Renal cortex interstitium (tissue), 11 donors: ENCODE measurements around the gene PLIN4. TPM values are rescaled to one million over a fixed set of nuclear protein-coding genes. Genes with fewer than 3 reads are reported as not detected.
"Not testable (repeated sequence)": the region's sequence is repeated elsewhere in the genome, so short reads cannot be mapped to it uniquely, and the experiment has no call there.

Source experiments
- DNase-seq, 11 donors: peaks; one replicate each; pipeline ENCODE4 v3.0.0-alpha.2; 2013; ENCODE audit warnings: low read depth in 9 of 11, low spot score in 4 of 11; ENCODE audit errors: extremely low read depth in 1 of 11
- polyA plus RNA-seq, 3 donors: library from polyadenylated mRNA; unstranded; fragments of 120-200 nt; gene quantifications; one replicate each; pipeline ENCODE4 v1.2.1, GENCODE V29; 2013; ENCODE audit not compliant: insufficient read length in 3 of 3

Gene PLIN4
- polyA plus RNA-seq, 3 donors: 0.70 to 1.5 (median 1.5) TPM

DNA sequence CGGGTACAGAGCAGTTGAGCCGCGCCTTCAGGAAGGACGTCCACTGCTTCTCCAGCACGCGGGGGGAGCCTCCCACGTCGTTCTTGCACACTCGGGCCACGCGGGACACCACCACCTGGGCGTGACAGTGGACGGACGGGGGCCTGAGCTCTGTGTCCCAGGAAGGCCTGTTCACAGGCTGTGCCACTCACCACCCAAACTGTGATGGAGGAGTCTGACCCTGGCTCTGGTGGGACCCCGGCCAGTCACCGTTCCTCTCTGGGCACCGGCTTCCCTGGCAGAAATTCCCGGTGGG lies 34.2 kb upstream of the PLIN4 start:
- no peak for DNase-seq

DNA sequence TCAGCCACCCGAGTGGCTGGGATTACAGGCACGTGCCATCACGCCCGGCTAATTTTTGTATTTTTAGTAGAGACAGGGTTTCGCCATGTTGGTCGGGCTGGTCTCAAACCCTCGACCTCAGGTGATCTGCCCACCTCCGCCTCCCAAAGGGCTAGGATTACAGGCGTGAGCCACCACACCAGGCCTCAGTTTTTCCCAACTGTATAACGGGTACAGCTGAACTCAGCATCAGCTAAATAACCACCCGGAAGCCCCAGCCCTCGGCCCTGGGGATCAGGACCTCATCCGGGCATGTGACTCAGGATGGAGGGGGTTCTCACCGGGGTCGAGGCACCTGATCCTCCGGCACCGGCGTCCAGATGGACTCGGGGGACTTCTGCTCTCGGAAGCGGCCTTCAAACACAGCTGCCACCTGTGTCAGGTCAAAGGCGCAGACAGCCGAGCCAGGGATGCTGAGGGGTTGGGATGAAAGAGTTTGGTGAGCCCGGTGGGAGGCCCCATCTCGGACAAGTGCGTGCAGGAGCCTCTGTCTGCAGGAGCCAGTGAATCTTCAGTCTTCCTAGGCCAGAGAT lies 32.3 kb upstream of the PLIN4 start:
- no peak for DNase-seq

DNA sequence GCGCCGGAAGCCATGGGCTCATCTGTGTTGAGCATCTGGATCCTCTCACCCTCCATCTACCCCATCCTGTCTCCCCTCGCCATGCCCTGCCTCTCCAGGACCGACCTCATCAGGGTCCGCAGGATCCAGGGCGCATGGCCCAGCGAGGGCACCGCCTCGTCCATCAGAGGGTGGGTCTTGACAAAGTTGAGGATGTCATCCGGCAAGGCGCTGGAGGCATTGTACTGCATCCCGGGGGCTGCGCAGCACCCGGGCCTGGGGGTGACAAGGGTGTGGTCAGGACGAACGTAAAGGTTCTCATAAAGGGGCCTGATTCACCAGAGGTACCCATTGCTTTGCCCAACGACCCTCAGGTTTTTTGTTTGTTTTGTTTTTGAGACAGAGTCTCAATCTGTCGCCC lies 31.7 kb upstream of the PLIN4 start:
- DNase-seq: no peak

DNA sequence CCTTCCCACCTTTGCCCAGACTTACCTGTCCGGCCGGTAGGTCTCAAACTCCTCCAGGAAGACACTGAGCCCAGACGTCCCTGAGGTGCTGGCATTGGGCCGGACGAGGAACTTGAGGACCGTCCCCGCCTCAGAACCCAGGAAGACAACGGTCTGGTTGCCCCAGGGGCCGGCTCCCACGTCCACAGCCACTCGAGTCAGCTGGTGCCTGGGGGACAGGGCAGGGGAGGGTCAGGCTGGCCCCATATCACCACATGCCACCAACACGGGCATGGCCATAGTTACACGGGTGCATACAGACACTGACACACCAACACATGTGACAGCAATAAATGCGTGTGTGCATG lies 29.9 kb upstream of the PLIN4 start:
- no peak for DNase-seq

DNA sequence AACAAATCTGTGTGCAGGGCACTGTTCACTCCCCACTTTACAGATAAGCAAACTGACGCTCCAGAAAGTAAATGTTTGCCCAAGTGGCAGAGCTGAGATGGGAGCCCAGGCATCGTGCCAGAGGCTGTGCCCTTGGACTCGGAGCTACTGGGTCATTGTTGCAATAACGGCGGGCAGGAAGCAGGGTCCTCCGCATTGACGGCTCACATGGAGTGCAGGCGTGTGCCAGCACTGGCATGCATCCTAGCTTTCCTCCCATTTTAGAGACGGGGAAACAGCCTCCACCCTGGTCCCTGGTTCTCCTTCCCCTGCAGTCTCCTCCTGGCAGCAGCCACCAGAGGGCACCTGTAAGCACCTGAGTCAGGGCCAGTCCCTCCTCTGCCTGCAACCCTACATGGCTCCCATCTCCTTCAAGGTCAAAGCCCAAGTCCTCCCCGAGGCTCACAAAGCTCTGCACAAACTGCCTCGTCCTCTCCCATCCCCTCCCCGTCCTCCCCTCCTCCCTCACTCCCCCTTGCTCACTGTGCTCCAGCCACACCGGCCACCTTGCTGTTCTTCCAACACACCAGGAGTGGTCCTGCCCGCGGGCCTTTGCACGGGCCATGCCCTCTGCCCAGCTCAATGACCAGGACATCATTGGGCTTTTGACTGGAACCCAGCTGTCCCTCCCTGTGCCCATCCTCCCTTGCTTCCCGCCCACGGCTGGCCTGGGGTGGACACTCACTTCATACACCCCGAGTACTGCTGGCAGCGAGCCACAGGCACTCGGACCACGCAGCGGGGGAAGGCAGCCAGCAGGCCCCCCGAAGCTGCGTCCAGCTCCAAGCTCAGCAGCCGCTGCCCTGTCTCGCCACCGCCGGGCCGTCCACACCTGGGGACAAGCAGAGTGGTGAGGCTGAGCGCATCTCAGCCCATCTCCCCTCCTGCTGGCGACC lies 29.3 kb upstream of the PLIN4 start:
- DNase-seq: no peak

DNA sequence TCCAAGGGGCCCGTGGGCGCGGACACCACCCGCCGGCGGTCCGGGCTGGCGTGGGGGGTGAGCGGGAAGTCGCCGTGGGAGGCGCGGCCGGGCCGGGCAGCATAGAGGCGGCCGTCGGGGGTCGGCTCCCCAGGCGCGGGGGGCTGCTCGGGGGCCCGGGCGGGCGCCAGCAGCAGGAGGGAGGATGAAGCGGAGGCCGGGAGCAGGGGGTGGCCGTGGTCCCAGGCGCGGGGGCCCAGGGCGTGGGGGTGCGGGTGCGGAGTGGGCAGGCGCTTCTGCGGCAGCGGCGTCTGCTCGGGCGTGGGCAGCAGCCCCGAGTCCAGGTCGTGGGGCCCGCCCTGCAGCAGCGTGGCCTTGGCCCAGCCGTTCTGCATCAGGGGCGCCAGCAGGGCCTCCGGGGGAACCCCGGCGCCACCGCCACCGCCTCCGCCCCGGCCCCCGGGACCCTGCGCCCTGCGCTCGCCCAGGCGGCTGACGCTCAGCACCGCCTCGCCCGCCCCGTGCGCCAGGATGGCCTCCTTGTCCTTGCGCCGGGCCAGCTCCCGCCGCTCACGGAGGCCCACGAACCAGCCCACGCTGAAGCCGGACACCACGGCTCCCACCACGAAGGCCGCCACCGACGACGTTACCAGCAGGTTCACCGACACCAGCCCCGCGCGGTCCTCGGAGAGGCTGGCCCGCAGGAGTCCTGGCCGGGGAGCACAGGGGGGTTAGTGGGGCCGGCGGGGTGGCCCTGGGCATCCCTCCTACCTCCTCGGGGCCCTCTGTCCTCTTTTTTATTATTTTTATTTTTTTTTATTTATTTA lies 25.8 kb upstream of the PLIN4 start:
- DNase-seq: no peak

DNA sequence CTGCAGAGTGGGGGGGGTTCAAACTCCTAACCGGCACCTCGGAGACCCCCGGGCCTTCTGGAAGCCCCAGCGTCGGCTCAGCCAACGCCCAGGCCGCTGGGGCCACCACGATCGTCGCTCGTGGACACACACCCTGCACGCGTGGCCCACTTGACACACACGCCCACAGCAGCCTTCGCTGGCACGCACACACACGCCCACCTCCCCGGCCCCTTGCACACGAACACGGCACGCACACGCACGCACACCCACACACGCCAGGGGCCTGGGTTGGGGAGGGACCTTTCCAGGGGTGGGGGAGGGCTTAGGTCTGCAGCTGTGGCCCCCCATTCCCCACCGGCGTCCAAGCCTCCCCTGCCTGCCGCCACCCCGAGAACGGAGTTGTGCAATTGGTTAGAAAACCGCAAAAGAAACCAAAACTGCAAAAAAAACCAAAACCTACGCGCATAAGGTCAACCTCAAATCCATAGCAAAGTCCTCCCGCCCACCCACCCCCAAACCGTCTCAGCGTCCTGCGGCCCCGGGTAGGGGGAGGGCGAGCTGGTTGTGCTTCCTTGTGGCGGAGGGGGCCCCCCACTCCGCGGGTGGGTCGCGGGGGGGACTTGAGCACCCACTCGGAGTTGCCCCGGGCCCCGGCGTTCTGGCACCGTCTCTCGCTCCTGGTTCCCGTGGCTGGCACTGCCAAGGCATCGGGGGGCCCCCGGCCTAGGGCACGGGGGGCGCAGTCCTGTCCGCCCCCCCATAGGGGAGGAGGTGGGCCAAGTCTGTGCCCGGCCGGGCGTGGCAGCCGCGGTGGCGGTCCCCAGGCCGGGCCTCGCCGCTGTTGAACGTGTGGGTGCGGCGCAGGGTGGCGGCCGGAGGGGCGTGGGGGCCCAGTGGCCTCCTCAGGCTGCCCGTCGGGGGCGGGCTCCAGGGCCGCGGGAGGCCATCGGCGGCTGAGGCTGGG lies 24.9 kb upstream of the PLIN4 start:
- no peak for DNase-seq

DNA sequence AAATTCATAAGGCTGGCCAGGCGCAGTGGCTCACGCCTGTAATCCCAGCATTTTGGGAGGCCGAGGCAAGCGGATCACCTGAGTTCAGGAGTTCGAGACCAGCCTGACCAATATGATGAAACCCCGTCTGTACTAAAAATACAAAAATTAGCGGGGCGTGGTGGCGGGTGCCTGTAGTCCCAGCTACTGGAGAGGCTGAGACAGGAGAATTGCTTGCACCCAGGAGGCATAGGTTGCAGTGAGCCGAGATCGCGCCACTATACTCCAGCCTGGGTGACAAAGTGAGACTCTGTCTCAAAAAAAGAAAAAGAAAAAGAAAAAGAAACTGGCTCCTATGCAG lies 23.5 kb upstream of the PLIN4 start:
- DNase-seq: not testable (repeated sequence)

DNA sequence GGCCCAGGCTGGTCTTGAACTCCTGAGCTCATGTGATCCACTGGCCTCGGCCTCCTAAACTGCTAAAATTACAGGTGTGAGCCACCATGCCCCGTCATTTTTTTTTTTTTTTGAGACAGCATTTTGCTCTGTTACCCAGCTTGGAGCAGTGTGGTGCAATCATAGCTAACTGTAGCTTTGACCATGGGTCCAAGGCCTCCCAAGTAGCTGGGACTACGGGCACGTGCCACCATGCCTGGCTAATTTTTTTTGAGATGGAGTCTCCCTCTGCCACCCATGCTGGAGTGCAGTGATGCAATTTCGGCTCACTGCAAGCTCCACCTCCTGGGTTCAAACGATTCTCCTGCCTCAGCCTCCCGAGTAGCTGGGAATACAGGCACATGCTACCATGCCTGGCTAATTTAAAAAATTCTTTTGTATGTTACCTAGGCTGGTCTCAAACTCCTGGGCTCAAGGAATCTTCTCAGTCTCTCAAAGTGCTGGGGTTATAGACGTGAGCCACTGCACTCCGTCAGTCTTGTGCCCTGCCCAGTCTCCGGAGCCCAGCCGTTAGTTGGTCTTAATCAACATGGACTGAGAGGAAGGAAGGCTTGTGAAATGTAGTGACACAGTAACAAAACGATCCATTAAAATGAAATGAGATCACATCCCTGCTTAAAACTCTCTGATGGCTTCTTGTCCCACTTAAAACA lies 23.0 kb upstream of the PLIN4 start:
- DNase-seq: no peak

DNA sequence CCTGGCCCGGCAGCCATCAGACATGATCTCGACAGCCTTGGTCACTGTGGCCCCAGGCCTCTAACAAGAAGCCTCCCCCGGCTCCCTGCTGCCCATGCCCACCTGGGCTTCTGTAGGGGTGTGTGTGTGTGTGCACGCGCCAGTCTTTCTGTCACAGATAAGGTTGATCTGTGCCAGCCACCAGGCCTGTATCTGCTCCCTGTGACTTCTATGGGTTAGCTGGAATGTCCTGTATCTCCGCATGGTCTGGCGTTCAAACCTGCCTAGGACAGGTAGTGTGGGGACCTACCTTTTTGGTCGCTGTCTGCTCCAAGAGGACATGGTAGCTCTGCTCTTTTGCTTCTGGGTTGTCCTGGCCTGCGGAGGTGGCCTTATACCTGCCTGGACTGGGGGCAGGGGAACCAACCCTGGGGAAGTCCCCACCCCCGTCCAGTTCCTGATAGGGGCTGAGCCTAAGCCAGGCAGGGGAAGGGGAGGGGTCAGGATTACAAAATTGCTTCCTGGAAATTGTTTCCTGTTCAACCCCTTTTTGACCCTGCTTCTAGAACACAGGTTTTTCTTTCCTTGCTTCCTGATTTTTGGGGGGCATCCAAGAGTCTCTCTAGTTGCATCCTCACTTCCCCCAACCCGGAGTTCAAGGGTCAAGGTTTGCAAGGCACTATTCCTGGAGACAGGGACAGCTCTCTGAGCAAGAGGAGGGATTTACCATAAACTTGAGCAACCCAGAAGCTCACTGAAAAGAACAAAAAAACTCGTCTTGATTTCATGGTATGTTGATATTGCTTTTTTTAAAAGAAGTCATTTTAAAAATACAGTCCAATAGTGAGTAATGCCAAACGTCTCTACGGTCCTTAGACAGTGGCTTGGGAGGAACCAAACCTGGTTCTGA lies 21.7 kb upstream of the PLIN4 start, which contains the start of gene LRG1:
Gene LRG1, minus strand, starts transcription at position 344 of the 889 bp plus-strand sequence. Its CDS starts 23 bp downstream, at position 321.
- DNase-seq: peak in 1 of 11 donors; percentile 17

DNA sequence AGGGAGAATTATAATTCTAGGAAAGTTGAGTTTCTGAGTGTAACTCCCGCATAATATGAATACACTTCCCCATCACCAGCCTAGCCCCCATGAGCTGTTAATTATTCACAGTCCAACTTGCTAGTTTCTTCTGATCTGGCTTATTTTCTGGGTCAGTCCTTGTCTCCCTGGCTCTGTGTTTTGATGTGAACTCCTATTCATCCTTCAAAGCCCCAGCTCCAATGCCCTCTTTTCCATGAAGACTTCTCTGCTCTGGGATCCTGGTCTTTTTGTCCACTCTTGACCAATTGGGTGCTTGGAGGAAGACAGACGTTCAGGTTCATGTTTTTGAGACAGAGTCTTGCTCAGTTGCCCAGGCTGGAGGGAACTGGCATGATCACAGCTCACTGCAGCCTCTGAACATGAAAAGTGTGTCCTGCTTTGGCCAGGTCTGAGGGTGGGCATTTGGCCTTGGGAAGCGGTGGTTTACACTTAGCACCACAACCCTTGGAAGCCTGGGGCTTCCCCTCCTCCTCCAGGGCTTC lies 20.9 kb upstream of the PLIN4 start:
- DNase-seq: no peak

DNA sequence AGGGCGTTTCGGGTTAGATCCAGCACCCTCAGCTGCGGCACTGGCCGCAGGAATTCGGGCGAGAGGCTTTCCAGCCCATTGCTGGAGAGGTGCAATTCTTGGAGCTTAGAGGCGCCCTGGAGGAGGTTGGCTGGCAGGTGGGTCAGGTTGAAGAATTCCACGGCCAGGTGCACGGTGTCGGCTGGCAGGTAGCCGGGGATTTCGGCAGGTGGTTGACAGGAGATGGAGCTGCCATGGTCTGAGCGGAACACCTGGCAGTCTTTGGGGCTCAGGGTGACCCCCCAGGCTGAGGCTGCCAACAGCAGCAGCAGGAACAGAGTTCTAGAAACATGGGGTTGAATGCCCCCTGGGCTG lies 20.3 kb upstream of the PLIN4 start:
- DNase-seq: no peak

DNA sequence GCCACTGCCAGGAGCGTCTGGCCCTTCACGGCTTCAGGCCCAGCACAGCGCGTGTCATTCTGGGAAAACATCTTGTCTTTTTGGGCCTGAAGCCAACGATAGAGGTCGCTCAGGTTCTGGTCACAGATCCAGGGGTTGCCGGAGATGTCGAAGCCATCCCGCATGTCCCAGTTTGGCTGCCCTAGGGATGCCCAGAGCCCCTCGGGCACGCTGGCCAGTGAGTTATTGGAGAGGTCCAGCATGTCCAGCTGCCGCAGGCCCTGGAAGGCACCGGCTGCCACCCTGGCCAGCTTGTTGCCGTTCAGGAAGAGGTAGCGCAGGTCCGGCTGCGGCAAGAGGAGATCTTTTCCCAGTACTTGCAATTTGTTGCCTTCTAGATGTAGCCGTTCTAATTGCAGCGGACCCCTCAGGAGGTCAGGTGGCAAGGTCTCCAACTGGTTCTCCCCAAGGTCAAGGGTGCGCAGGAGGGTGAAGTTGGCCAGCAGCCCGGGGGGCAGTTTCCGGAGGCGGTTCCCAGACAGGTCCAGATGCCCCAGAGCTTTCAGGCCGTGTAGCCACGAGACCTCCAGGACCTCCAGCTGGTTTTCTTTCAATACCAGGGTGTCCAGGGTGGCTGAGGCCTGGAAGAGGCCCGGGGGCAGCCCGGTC lies 19.8 kb upstream of the PLIN4 start:
- DNase-seq: no peak

DNA sequence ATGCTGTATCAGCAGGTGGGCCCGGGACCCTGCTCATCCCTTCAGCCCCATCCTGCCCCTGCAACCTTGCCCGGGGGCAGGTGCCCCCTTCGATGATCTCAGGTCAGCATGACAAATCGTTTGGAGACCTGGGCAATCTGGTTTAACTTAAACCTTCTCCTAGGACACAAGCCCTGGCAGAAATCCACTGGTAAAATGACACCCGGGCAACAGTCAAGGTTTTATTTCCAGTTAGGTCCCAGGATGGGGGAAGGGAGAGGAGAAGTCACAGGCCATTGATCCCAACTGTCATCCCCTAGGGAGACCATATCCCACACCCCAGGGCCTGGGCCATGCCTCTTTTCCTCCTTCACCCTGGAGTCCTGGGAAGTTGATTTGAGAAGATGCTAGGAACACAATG lies 18.5 kb upstream of the PLIN4 start:
- no peak for DNase-seq

DNA sequence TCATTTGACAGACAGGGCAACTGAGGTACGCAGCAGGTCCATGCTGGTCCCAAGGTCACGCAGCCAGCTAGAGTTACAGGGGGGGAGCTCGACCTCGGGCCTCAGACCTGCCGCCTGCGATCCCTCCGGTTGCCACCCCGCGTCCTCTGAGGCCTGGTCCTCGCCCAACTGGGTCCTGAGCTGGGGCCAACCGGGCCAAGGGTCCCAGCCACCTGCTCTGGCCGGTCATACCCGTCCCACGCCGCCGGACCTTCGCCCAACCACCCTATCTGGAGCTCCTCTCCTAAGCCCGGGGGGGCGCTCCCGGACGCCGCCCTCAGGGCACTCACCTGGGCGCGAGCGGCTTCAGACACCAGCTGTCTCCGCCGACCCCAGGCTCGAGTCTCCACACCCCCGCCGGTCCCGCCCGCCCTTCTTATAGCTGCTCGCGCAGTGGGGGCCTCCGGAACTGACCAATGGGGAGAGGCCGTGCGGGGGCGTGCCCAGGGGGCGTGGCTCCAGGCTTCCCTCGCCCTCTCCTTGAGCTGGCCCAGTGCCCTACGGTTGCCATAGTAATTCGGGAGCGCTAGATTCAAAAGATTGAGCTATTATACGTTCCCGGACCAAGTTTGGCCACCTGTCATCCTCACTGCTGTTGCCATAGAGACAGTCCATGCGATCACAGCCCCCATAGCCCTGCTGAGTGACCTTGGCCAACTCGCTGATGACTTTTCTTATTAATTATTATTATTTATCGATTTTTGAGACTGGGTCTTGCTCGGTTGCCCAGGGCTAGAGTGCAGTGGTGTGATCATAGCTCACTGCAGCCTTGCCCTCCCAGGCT lies 16.8 kb upstream of the PLIN4 start, which contains the start of gene PLIN5:
Gene PLIN5, minus strand, starts transcription at position 389 of the 823 bp plus-strand sequence. CDS start 1,150 bp downstream, outside the sequence.
- DNase-seq: peak; percentile 47 to 81 (median 67)

DNA sequence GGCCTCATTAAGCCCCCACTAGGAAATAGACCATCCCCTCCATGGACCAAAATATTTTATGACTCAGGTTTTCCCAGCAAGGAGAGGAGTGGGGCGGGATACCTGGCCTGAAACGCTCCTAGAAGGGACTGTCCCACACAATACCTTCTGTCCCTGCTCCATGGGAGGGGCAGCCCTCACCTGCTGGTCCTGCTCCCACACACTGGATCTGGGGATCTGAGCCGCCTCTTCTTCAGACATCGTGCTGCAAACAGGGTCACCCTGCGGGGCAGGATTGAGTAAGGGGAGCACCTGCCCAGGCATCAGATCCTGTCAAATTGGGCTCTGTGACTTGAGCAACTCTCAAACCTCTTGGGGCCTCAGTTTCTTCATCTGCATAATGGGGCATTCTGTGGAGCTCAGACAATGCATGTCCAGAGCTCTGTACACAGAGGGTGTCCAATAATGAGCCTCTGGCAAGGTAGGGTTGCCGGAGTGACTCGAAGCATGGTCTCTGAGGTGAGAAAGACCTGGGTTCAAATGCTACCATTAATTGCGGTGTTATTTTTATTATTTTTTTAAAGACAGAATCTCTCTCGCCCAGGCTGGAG lies 15.6 kb upstream of the PLIN4 start:
- DNase-seq: no peak
